Measurements from ENCODE around the gene NCOA7. TPM values are rescaled to one million over a fixed set of nuclear protein-coding genes. Genes with fewer than 3 reads are reported as not detected.

NCOA7 gene
- polyA plus RNA-seq, 1 of the 3 experiments (the other 2 are of a cell fraction): 16.3 TPM

- peak; percentile 60 for TF ChIP-seq CTCF (IDR thresholded peaks at IDR 0.05)
- TF ChIP-seq EP300 (IDR thresholded peaks at IDR 0.05; ENCODE audit: borderline replicate concordance in 1 of 2, low read depth in 1 of 2, low read length in 1 of 2): no peak
- no peak for TF ChIP-seq USF2 (IDR thresholded peaks at IDR 0.05; ENCODE audit: borderline replicate concordance, low read depth, low read length)
- no peak for TF ChIP-seq POLR2AphosphoS5 (IDR thresholded peaks at IDR 0.05; ENCODE audit: low read depth, low read length)
- TF ChIP-seq MAX (IDR thresholded peaks at IDR 0.05; ENCODE audit: low read depth): no peak
- TF ChIP-seq TAF1 (IDR thresholded peaks at IDR 0.05; ENCODE audit: borderline replicate concordance, low read depth, low read length): no peak
- peak; percentile 32 for TF ChIP-seq RAD21 (IDR thresholded peaks at IDR 0.05; ENCODE audit: low read length)
- TF ChIP-seq EZH2phosphoT487 (IDR thresholded peaks at IDR 0.05; ENCODE audit: borderline replicate concordance, low read depth): no peak
Measured at GRCh38 chr6:125753218-125753936, 37.4 kb upstream of the NCOA7 start (continued).

GRCh38 chr6:125753937-125754259, 36.9 kb upstream of the NCOA7 start:
- H3K79me2 ChIP-seq (ENCODE audit: insufficient read depth): no peaks in the 10 kb centered on the region
- H3K9ac ChIP-seq: no peak overlapping the region
- peaks cover 59% of the 10 kb centered on the region for H3K27me3 ChIP-seq (ENCODE audit: insufficient read depth)
- H3K9me2 ChIP-seq: no peaks in the 10 kb centered on the region
- no peak overlapping the region for H3K4me3 ChIP-seq (ENCODE audit: low read depth in 2 of 2, low read length in 1 of 2)
- H3F3A ChIP-seq (replicated peaks; ENCODE audit: insufficient read depth): no peaks in the 10 kb centered on the region
- TF ChIP-seq GABPA (IDR thresholded peaks at IDR 0.05; ENCODE audit: low read depth) (no peak), IRF3 (IDR thresholded peaks at IDR 0.05; ENCODE audit: low read depth, low read length) (no peak), POLR2AphosphoS5 (IDR thresholded peaks at IDR 0.05; ENCODE audit: low read depth, low read length) (no peak), JUND (IDR thresholded peaks at IDR 0.05) (no peak), ELF1 (IDR thresholded peaks at IDR 0.05) (no peak), EP300 (IDR thresholded peaks at IDR 0.05; ENCODE audit: borderline replicate concordance in 1 of 2, low read depth in 1 of 2, low read length in 1 of 2) (no peak), ZBTB33 (IDR thresholded peaks at IDR 0.05; ENCODE audit: borderline replicate concordance, low read depth) (no peak), MXI1 (IDR thresholded peaks at IDR 0.05; ENCODE audit: low read depth, low read length) (no peak), USF2 (IDR thresholded peaks at IDR 0.05; ENCODE audit: borderline replicate concordance, low read depth, low read length) (no peak), FOXJ3 (CRISPR knock-in tag; IDR thresholded peaks at IDR 0.05) (no peak), RFX5 (IDR thresholded peaks at IDR 0.05; ENCODE audit: low read length) (no peak), EZH2phosphoT487 (IDR thresholded peaks at IDR 0.05; ENCODE audit: borderline replicate concordance, low read depth) (no peak), NFIC (IDR thresholded peaks at IDR 0.05; ENCODE audit: borderline replicate concordance) (no peak), TCF12 (IDR thresholded peaks at IDR 0.05) (no peak), FOXM1 (IDR thresholded peaks at IDR 0.05; ENCODE audit: low read depth) (no peak), MAX (IDR thresholded peaks at IDR 0.05; ENCODE audit: low read depth) (no peak), TEAD4 (IDR thresholded peaks at IDR 0.05; ENCODE audit: borderline replicate concordance, insufficient read depth) (no peak)
- ChIA-PET POLR2A (no interaction called here), CTCF (interaction anchor here (0.6 to 10.5 kb wide), 15 partner anchors 9 to 600 kb away, joined by 3 to 278 read pairs (median 4); partner anchors contain the start of genes HDDC2 and TPD52L1)
- no peaks in the 10 kb centered on the region for H4K20me1 ChIP-seq (ENCODE audit: insufficient read depth)
- no peaks in the 10 kb centered on the region for H3K9me3 ChIP-seq
- H3K27ac ChIP-seq (ENCODE audit: low read depth in 2 of 2, low read length in 1 of 2): no peak overlapping the region
- H3K4me1 ChIP-seq (ENCODE audit: control insufficient read depth in 1 of 2, insufficient read depth in 2 of 2, low read depth in 1 of 2, low read length in 1 of 2): peaks cover 0 to 11% of the 10 kb centered on the region in 2 experiments; a peak in 1 of 4 replicates
- DNase-seq: no peak
- H2AFZ ChIP-seq (ENCODE audit: low read depth): no peak overlapping the region
- no peaks in the 10 kb centered on the region for H3K36me3 ChIP-seq (replicated peaks in 1 of 2; ENCODE audit: control insufficient read depth in 1 of 2, insufficient read depth in 2 of 2, low read length in 1 of 2)
- no peak overlapping the region for H3K4me2 ChIP-seq

All from SK-N-SH (cell line).